ENCODE measurements around the gene BMP7.

BMP7 gene

DNA sequence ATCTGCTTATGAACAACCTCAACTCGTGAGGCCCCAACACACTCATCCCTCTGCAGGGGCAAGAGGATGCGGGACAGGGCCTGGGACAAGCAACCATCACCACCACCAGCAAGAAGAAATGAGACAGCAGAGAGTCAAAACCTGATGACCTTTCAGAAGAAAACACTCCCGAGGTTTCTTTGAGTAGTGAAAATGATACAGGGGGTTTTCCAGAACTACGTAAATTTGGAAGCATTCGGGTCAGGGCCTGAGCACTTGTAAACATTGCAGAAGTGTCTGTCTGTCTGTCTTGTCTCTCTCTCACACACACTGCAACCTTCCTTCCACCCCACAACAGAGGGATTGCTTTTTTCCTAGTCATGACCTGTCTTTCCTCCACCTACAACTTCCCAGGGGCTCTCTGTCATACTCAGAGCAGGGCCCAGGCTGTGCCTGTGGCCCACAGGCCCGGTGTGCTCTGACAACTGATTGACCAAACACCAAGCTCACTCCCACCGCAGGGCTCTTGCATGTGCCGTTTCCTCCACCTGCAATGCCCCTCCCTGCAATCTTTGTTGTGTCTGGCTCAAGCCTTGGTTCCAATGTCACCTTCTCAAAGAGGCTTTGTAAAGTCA is 90.9 kb downstream of the BMP7 start:
- TF ChIP-seq, protein P1, sequence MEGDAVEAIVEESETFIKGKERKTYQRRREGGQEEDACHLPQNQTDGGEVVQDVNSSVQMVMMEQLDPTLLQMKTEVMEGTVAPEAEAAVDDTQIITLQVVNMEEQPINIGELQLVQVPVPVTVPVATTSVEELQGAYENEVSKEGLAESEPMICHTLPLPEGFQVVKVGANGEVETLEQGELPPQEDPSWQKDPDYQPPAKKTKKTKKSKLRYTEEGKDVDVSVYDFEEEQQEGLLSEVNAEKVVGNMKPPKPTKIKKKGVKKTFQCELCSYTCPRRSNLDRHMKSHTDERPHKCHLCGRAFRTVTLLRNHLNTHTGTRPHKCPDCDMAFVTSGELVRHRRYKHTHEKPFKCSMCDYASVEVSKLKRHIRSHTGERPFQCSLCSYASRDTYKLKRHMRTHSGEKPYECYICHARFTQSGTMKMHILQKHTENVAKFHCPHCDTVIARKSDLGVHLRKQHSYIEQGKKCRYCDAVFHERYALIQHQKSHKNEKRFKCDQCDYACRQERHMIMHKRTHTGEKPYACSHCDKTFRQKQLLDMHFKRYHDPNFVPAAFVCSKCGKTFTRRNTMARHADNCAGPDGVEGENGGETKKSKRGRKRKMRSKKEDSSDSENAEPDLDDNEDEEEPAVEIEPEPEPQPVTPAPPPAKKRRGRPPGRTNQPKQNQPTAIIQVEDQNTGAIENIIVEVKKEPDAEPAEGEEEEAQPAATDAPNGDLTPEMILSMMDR (IDR thresholded peaks at IDR 0.05; ENCODE audit: insufficient read depth, low read depth, low read length, missing control alignments) = no peak
- peak; percentile 65 for DNase-seq (ENCODE audit: low read depth)
- no peak overlapping the region for H3K4me3 ChIP-seq (ENCODE audit: low read depth, low read length)

DNA sequence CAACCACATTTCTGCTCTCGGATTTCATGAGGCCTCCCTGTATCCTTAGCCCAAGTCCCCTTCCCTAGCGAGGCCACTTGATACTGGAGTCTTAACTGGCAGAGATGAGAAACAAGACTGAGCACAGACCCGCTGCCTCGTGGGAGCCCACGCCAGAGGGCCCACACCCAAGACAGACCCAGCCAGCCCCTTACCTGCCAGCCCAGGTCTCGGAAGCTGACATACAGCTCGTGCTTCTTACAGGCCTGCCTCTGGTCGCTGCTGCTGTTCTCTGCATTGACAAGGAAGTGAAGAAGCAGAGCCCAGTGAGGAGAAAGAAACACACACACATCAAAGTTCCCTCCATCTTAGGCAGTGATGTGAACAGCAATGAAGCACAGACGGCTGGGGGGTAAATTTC is 91.7 kb downstream of the BMP7 start:
- TF ChIP-seq, protein P1 (IDR thresholded peaks at IDR 0.05; ENCODE audit: insufficient read depth, low read depth, low read length, missing control alignments) = no peak
- no peak overlapping the region for H3K4me3 ChIP-seq (ENCODE audit: low read depth, low read length)
- DNase-seq (ENCODE audit: low read depth) = no peak

DNA sequence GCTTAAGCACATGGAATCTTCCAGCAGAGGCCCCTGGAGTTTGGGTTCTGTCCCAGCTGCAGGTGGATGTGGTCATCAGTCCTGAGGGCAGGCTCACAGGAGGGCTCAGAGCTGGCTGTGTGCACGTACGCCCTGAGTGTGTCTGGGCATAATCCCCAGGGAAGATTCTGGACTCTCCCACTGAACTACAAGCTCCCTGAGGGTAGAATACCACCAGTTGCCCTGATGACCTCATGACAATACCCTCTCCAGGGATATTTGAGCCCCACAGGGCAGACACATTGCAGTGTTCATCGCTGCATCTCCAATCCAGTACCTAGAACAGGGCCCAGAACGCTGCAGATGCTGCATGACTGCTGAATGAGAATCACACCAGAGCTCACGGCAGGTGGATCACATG is 92.5 kb downstream of the BMP7 start:
- TF ChIP-seq, protein P1 (IDR thresholded peaks at IDR 0.05; ENCODE audit: insufficient read depth, low read depth, low read length, missing control alignments) = no peak
- no peak for DNase-seq (ENCODE audit: low read depth)
- H3K4me3 ChIP-seq (ENCODE audit: low read depth, low read length) = no peak overlapping the region

DNA sequence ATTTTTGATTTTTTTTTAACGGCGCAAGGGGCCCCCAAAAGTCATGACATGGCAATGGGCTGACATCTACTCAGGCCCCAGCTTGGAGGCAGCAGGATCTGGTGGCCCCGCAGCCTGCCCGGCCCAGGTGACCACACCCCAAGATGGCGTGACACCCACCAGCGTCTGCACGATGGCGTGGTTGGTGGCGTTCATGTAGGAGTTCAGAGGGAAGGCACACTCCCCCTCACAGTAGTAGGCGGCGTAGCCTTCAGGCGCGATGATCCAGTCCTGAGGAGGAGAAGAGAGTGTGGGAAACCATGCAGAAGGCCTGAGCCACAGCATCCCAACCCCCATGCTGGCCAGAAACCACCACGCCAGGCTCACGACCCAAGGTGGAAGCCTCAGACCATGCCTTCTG is 93.4 kb downstream of the BMP7 start:
- no peak for DNase-seq (ENCODE audit: low read depth)
- TF ChIP-seq, protein P1 (IDR thresholded peaks at IDR 0.05; ENCODE audit: insufficient read depth, low read depth, low read length, missing control alignments) = no peak
- H3K4me3 ChIP-seq (ENCODE audit: low read depth, low read length) = no peak overlapping the region

DNA sequence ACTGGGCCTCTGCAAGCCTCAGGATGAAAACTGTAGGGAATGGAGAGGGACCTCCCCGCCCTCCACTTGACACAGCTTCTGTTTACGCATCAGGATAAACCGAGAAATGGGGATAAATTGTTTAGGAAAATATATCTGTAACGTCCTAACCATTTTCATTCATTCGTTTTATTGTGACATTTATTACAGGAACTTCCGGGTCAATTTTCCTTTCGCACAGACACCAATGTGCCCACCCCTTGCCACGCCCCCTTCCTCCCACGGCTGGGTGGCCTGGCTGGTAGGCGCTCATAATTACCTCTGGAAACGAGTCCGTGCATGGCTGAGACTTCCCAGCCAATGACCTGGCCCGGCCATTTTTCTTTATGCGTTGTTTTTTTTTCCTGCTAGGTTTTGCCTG is 96.1 kb downstream of the BMP7 start:
- no peak overlapping the region for H3K4me3 ChIP-seq (ENCODE audit: low read depth, low read length)
- TF ChIP-seq, protein P1 (IDR thresholded peaks at IDR 0.05; ENCODE audit: insufficient read depth, low read depth, low read length, missing control alignments) = no peak
- DNase-seq (ENCODE audit: low read depth) = no peak

DNA sequence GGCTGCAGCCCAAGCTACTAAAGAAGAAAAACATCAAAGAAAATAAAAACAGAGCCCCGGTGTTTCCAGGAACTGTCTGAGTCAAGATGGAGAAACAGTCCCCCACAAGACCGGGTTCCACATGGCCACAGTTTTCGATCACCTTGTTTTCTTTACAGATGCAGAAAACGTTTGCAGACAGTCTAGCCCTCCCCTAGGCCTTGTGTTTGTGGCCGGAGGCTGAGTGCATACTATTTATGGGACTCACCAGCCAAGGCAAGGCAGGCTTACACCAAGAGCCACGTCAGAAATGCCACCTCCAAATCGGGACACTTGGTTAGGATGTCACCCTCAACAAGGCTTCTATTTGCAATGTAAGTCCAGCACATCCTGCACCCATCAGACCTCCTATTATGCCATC is 97.3 kb downstream of the BMP7 start:
- TF ChIP-seq, protein P1 (IDR thresholded peaks at IDR 0.05; ENCODE audit: insufficient read depth, low read depth, low read length, missing control alignments) = no peak
- DNase-seq (ENCODE audit: low read depth) = no peak
- no peak overlapping the region for H3K4me3 ChIP-seq (ENCODE audit: low read depth, low read length)

Measured in GM12865 (cell line).